Gastrocnemius medialis (tissue), 4 donors: ENCODE data around the gene GALNT7.

Source experiments
- POLR2A ChIP-seq, 2 donors: fragments of 450-650 bp; IDR thresholded peaks; one replicate each; pipeline ENCODE4 v1.6.1; 2017; ENCODE audit warnings: antibody characterized with exemption in 2 of 2, mild to moderate bottlenecking in 2 of 2, moderate library complexity in 2 of 2
- TF ChIP-seq, protein P1 (sequence below), 5 experiments: fragments of 450-650 bp in 3 of 5; fragments of 200-600 bp in 2 of 5; sonication (generic) in 2 of 5; IDR thresholded peaks in 4 of 5; conservative IDR thresholded peaks in 1 of 5; 1 replicate in 4 of 5; 2 replicates in 1 of 5; pipeline ENCODE4 v1.5.1; 2016 to 2019; ENCODE audit warnings: antibody characterized with exemption in 5 of 5, mild to moderate bottlenecking in 3 of 5, moderate library complexity in 3 of 5

DNA sequence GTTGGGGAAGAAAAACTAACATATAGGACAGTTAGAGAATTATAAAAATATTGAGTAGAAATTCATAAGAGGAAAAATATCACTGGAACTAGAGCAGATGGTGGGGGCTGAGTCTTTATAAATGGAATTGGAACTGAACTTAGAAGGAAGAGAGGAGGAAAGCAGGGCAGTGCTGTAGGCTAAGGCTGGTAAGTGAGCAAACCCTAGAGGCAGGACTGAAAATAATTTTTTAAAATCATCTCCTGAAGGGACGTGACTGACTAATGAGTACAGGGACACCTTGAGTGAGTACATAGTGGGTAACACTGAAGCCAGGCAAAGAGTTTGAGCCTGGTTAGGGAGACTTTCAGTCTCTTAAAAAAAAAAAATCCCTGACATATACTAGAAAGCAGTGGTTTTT is 63.3 kb downstream of the GALNT7 start:
- TF ChIP-seq, protein P1, sequence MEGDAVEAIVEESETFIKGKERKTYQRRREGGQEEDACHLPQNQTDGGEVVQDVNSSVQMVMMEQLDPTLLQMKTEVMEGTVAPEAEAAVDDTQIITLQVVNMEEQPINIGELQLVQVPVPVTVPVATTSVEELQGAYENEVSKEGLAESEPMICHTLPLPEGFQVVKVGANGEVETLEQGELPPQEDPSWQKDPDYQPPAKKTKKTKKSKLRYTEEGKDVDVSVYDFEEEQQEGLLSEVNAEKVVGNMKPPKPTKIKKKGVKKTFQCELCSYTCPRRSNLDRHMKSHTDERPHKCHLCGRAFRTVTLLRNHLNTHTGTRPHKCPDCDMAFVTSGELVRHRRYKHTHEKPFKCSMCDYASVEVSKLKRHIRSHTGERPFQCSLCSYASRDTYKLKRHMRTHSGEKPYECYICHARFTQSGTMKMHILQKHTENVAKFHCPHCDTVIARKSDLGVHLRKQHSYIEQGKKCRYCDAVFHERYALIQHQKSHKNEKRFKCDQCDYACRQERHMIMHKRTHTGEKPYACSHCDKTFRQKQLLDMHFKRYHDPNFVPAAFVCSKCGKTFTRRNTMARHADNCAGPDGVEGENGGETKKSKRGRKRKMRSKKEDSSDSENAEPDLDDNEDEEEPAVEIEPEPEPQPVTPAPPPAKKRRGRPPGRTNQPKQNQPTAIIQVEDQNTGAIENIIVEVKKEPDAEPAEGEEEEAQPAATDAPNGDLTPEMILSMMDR (IDR thresholded peaks at IDR 0.05 in 4 of 5, conservative IDR thresholded peaks at IDR 0.05 in 1 of 5) = no peak
- no peak for TF ChIP-seq POLR2A (IDR thresholded peaks at IDR 0.05)
